ENCODE results near the gene ANKRD17.

ANKRD17 gene

DNA sequence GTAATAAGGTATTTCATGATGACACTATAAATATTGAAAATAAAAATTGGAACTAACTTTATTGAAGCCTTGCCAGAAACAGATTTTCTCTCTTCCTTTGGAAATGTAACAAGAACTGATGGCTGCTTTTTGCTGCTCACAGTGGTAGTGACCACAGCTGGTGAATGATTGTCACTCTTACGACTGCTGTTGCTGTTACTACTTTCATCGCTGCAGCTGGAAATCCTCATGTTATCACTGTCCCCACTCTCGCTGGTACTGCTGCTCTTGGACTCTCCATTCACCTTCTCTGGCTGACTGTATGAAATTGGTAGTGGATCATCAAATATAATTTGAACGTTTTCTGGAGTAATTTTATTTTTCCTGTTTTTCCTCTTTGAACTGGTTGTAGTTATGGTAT lies 160.6 kb downstream of the ANKRD17 start:
- DNase-seq (ENCODE audit: insufficient read length, low spot score), result no peak
- no peak for TF ChIP-seq CTCF (IDR thresholded peaks at IDR 0.05; ENCODE audit: insufficient read depth, missing control alignments)
- no peak for FAIRE-seq

- FAIRE-seq, result no peak
- TF ChIP-seq CTCF (IDR thresholded peaks at IDR 0.05; ENCODE audit: insufficient read depth, missing control alignments), result no peak
Measured at GRCh38 chr4:73092868-73093267, 165.7 kb downstream of the ANKRD17 start.

DNA sequence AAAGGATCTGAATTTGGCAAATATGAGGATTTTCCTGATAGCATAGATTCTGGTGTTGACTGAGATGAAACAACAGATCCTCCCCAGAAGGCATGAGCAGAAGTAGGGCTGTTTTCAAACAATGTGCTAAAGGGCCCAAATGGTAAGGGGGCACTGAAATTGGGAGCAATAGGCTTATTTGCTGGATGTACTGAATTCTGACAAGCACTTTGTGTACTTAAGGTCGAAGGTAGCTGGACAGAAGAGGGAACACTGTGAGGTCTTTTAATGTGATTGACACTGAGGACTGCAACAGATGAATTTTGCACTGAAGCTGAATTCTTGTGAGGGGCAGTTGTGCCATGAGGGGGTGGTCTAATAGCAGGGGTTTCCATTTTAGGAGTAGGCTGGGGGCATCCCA lies 167.9 kb downstream of the ANKRD17 start:
- FAIRE-seq, result no peak
- no peak for DNase-seq (ENCODE audit: insufficient read length, low spot score)
- no peak for TF ChIP-seq CTCF (IDR thresholded peaks at IDR 0.05; ENCODE audit: insufficient read depth, missing control alignments)

More at GRCh38 chr4:73092868-73093267, 165.7 kb downstream of the ANKRD17 start:
- no peak for DNase-seq (ENCODE audit: insufficient read length, low spot score)

- TF ChIP-seq CTCF (IDR thresholded peaks at IDR 0.05; ENCODE audit: insufficient read depth, missing control alignments), result no peak
- FAIRE-seq, result no peak
- DNase-seq (ENCODE audit: insufficient read length, low spot score), result no peak
Measured at GRCh38 chr4:73087871-73088270, 170.7 kb downstream of the ANKRD17 start.

- TF ChIP-seq CTCF (IDR thresholded peaks at IDR 0.05; ENCODE audit: insufficient read depth, missing control alignments), result no peak
- FAIRE-seq, result no peak
- DNase-seq (ENCODE audit: insufficient read length, low spot score), result no peak
Measured at GRCh38 chr4:73086095-73086868, 172.3 kb downstream of the ANKRD17 start.

DNA sequence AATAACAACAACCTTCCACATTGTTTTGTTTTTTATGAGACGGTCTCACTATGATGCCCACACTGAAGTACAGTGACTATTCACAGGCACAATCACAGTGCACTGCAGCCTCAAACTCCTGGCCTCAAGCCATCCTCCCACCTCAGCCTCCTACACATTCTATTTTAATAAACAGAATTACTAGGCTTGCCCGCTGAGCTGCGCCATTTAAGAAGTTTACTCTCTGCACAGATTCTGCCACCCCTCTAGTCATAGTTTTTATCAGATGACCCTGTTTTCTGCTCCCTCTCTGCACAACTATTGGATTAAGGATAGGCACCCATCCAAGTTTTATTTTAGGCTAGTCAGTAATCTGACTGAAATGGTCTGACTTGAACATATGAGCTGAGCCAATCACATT lies 177.8 kb downstream of the ANKRD17 start:
- FAIRE-seq, result no peak

More for the DNA sequence above, 177.8 kb downstream of the ANKRD17 start:
- no peak for DNase-seq (ENCODE audit: insufficient read length, low spot score)
- TF ChIP-seq CTCF (IDR thresholded peaks at IDR 0.05; ENCODE audit: insufficient read depth, missing control alignments), result no peak
